ENCODE data around the gene ATP8A2. TPM values are rescaled to one million over a fixed set of nuclear protein-coding genes. Genes with fewer than 3 reads are reported as not detected.

ATP8A2 gene
- total and polyA plus RNA-seq, 4 donors, result 0.13 to 0.29 (median 0.24) TPM; not detected in 1

- no peaks in the 10 kb centered on the region for H3K36me3 ChIP-seq (ENCODE audit: control insufficient read depth in 1 of 2, insufficient read depth in 2 of 2, low read length in 1 of 2)
- ATAC-seq (ENCODE audit: low FRiP score) (no peak), DNase-seq (no peak)
- peaks cover 1% of the 10 kb centered on the region for H3K9me3 ChIP-seq (ENCODE audit: control insufficient read depth, low read length)
- intact Hi-C loops (cut with DNase I), result no loop called here
- WGBS, 2 donors, result 89 to 92% methylated on average over 5 of the region's 5 CpGs
- no peaks in the 10 kb centered on the region for H3K27me3 ChIP-seq (ENCODE audit: control insufficient read depth in 1 of 2, insufficient read depth in 2 of 2, low read length in 1 of 2)
- H3K4me3 ChIP-seq (ENCODE audit: low read length in 2 of 2), result no peak overlapping the region
- no peak overlapping the region for H3K27ac ChIP-seq (ENCODE audit: low read depth in 1 of 2, low read length in 2 of 2)
- no peaks in the 10 kb centered on the region for H3K4me1 ChIP-seq (ENCODE audit: control insufficient read depth in 1 of 2, insufficient read depth in 2 of 2, low read length in 2 of 2)
These were observed 316.8 kb downstream of the ATP8A2 start for GRCh38 chr13:25688536-25688935.

- H3K9me3 ChIP-seq (ENCODE audit: control insufficient read depth, low read length), result peaks cover 1% of the 10 kb centered on the region
These were observed 317.8 kb downstream of the ATP8A2 start for GRCh38 chr13:25689539-25689938.

GRCh38 chr13:25690582-25690981 is 318.8 kb downstream of the ATP8A2 start:
- H3K4me1 ChIP-seq (ENCODE audit: control insufficient read depth in 1 of 2, insufficient read depth in 2 of 2, low read length in 2 of 2), result no peaks in the 10 kb centered on the region
- no peak overlapping the region for H3K4me3 ChIP-seq (ENCODE audit: low read length in 2 of 2)
- H3K27me3 ChIP-seq (ENCODE audit: control insufficient read depth in 1 of 2, insufficient read depth in 2 of 2, low read length in 1 of 2), result no peaks in the 10 kb centered on the region
- DNase-seq (no peak), ATAC-seq (ENCODE audit: low FRiP score) (no peak)
- H3K27ac ChIP-seq (ENCODE audit: low read depth in 1 of 2, low read length in 2 of 2), result no peak overlapping the region
- H3K36me3 ChIP-seq (ENCODE audit: control insufficient read depth in 1 of 2, insufficient read depth in 2 of 2, low read length in 1 of 2), result no peaks in the 10 kb centered on the region
- intact Hi-C loops (cut with DNase I), result no loop called here
- WGBS, 2 donors, result 95 to 97% methylated on average over 2 of the region's 2 CpGs
- H3K9me3 ChIP-seq (ENCODE audit: control insufficient read depth, low read length), result peaks cover 1% of the 10 kb centered on the region

More at GRCh38 chr13:25689539-25689938, 317.8 kb downstream of the ATP8A2 start:
- no peaks in the 10 kb centered on the region for H3K36me3 ChIP-seq (ENCODE audit: control insufficient read depth in 1 of 2, insufficient read depth in 2 of 2, low read length in 1 of 2)
- no peaks in the 10 kb centered on the region for H3K4me1 ChIP-seq (ENCODE audit: control insufficient read depth in 1 of 2, insufficient read depth in 2 of 2, low read length in 2 of 2)
- H3K4me3 ChIP-seq (ENCODE audit: low read length in 2 of 2), result no peak overlapping the region
- H3K27ac ChIP-seq (ENCODE audit: low read depth in 1 of 2, low read length in 2 of 2), result no peak overlapping the region
- 60 to 87% methylated on average over 2 of the region's 2 CpGs for WGBS, 2 donors
- ATAC-seq (ENCODE audit: low FRiP score) (no peak), DNase-seq (no peak)
- intact Hi-C loops (cut with DNase I), result no loop called here
- H3K27me3 ChIP-seq (ENCODE audit: control insufficient read depth in 1 of 2, insufficient read depth in 2 of 2, low read length in 1 of 2), result no peaks in the 10 kb centered on the region

- 65 to 69% methylated on average over 2 of the region's 2 CpGs for WGBS, 2 donors
- no peak for DNase-seq
- H3K9me3 ChIP-seq (ENCODE audit: control insufficient read depth, low read length), result peaks cover 1% of the 10 kb centered on the region
These were observed 319.9 kb downstream of the ATP8A2 start for GRCh38 chr13:25691654-25692053.

GRCh38 chr13:25692099-25692498 is 320.3 kb downstream of the ATP8A2 start:
- Histone ChIP-seq H3K4me3 (ENCODE audit: low read length in 2 of 2) (no peak overlapping the region), H3K4me1 (ENCODE audit: control insufficient read depth in 1 of 2, insufficient read depth in 2 of 2, low read length in 2 of 2) (no peaks in the 10 kb centered on the region), H3K36me3 (ENCODE audit: control insufficient read depth in 1 of 2, insufficient read depth in 2 of 2, low read length in 1 of 2) (no peaks in the 10 kb centered on the region), H3K9me3 (ENCODE audit: control insufficient read depth, low read length) (peaks cover 1% of the 10 kb centered on the region), H3K27ac (ENCODE audit: low read depth in 1 of 2, low read length in 2 of 2) (no peak overlapping the region), H3K27me3 (ENCODE audit: control insufficient read depth in 1 of 2, insufficient read depth in 2 of 2, low read length in 1 of 2) (no peaks in the 10 kb centered on the region)
- DNase-seq, result no peak
- WGBS, 2 donors, result 47 to 53% methylated on average over 7 of the region's 7 CpGs
- ATAC-seq (ENCODE audit: low FRiP score), result no peak
- intact Hi-C loops (cut with DNase I), result no loop called here

More at GRCh38 chr13:25691654-25692053, 319.9 kb downstream of the ATP8A2 start:
- no peak overlapping the region for H3K4me3 ChIP-seq (ENCODE audit: low read length in 2 of 2)
- ATAC-seq (ENCODE audit: low FRiP score), result no peak
- no peak overlapping the region for H3K27ac ChIP-seq (ENCODE audit: low read depth in 1 of 2, low read length in 2 of 2)
- no peaks in the 10 kb centered on the region for H3K27me3 ChIP-seq (ENCODE audit: control insufficient read depth in 1 of 2, insufficient read depth in 2 of 2, low read length in 1 of 2)
- intact Hi-C loops (cut with DNase I), result no loop called here
- H3K36me3 ChIP-seq (ENCODE audit: control insufficient read depth in 1 of 2, insufficient read depth in 2 of 2, low read length in 1 of 2), result no peaks in the 10 kb centered on the region
- H3K4me1 ChIP-seq (ENCODE audit: control insufficient read depth in 1 of 2, insufficient read depth in 2 of 2, low read length in 2 of 2), result no peaks in the 10 kb centered on the region

- Histone ChIP-seq H3K36me3 (ENCODE audit: control insufficient read depth in 1 of 2, insufficient read depth in 2 of 2, low read length in 1 of 2) (no peaks in the 10 kb centered on the region), H3K4me1 (ENCODE audit: control insufficient read depth in 1 of 2, insufficient read depth in 2 of 2, low read length in 2 of 2) (no peaks in the 10 kb centered on the region), H3K27ac (ENCODE audit: low read depth in 1 of 2, low read length in 2 of 2) (no peak overlapping the region), H3K27me3 (ENCODE audit: control insufficient read depth in 1 of 2, insufficient read depth in 2 of 2, low read length in 1 of 2) (no peaks in the 10 kb centered on the region), H3K9me3 (ENCODE audit: control insufficient read depth, low read length) (no peaks in the 10 kb centered on the region), H3K4me3 (ENCODE audit: low read length in 2 of 2) (no peak overlapping the region)
- intact Hi-C loops (cut with DNase I), result no loop called here
- WGBS, 2 donors, result 84 to 88% methylated on average over 9 of the region's 9 CpGs
- DNase-seq, result no peak
- ATAC-seq (ENCODE audit: low FRiP score), result no peak
These were observed 327.3 kb downstream of the ATP8A2 start for GRCh38 chr13:25699056-25699455.

- DNase-seq, result no peak
- Histone ChIP-seq H3K9me3 (ENCODE audit: control insufficient read depth, low read length) (no peaks in the 10 kb centered on the region), H3K27ac (ENCODE audit: low read depth in 1 of 2, low read length in 2 of 2) (no peak overlapping the region), H3K36me3 (ENCODE audit: control insufficient read depth in 1 of 2, insufficient read depth in 2 of 2, low read length in 1 of 2) (no peaks in the 10 kb centered on the region), H3K27me3 (ENCODE audit: control insufficient read depth in 1 of 2, insufficient read depth in 2 of 2, low read length in 1 of 2) (no peaks in the 10 kb centered on the region), H3K4me3 (ENCODE audit: low read length in 2 of 2) (no peak overlapping the region), H3K4me1 (ENCODE audit: control insufficient read depth in 1 of 2, insufficient read depth in 2 of 2, low read length in 2 of 2) (no peaks in the 10 kb centered on the region)
- ATAC-seq (ENCODE audit: low FRiP score), result no peak
- intact Hi-C loops (cut with DNase I), result no loop called here
- 75 to 76% methylated on average over 2 of the region's 2 CpGs for WGBS, 2 donors
These were observed 327.8 kb downstream of the ATP8A2 start for GRCh38 chr13:25699600-25699999.

- no peak overlapping the region for H3K27ac ChIP-seq (ENCODE audit: low read depth in 1 of 2, low read length in 2 of 2)
- no peaks in the 10 kb centered on the region for H3K27me3 ChIP-seq (ENCODE audit: control insufficient read depth in 1 of 2, insufficient read depth in 2 of 2, low read length in 1 of 2)
- H3K36me3 ChIP-seq (ENCODE audit: control insufficient read depth in 1 of 2, insufficient read depth in 2 of 2, low read length in 1 of 2), result no peaks in the 10 kb centered on the region
- DNase-seq (no peak), ATAC-seq (ENCODE audit: low FRiP score) (no peak)
- intact Hi-C loops (cut with DNase I), result no loop called here
- no peaks in the 10 kb centered on the region for H3K9me3 ChIP-seq (ENCODE audit: control insufficient read depth, low read length)
- no peak overlapping the region for H3K4me3 ChIP-seq (ENCODE audit: low read length in 2 of 2)
- no peaks in the 10 kb centered on the region for H3K4me1 ChIP-seq (ENCODE audit: control insufficient read depth in 1 of 2, insufficient read depth in 2 of 2, low read length in 2 of 2)
- WGBS, 2 donors, result 65 to 66% methylated on average over 4 of the region's 4 CpGs
These were observed 329.5 kb downstream of the ATP8A2 start for GRCh38 chr13:25701304-25701703.

- WGBS, 2 donors, result 95 to 96% methylated on average over 2 of the region's 2 CpGs
- Histone ChIP-seq H3K4me3 (ENCODE audit: low read length in 2 of 2) (no peak overlapping the region), H3K36me3 (ENCODE audit: control insufficient read depth in 1 of 2, insufficient read depth in 2 of 2, low read length in 1 of 2) (no peaks in the 10 kb centered on the region), H3K27ac (ENCODE audit: low read depth in 1 of 2, low read length in 2 of 2) (no peak overlapping the region), H3K4me1 (ENCODE audit: control insufficient read depth in 1 of 2, insufficient read depth in 2 of 2, low read length in 2 of 2) (no peaks in the 10 kb centered on the region), H3K9me3 (ENCODE audit: control insufficient read depth, low read length) (no peaks in the 10 kb centered on the region), H3K27me3 (ENCODE audit: control insufficient read depth in 1 of 2, insufficient read depth in 2 of 2, low read length in 1 of 2) (no peaks in the 10 kb centered on the region)
- intact Hi-C loops (cut with DNase I), result no loop called here
- DNase-seq (no peak), ATAC-seq (ENCODE audit: low FRiP score) (no peak)
These were observed 330.6 kb downstream of the ATP8A2 start for GRCh38 chr13:25702386-25702785.
